NCI-H510A treated with DMSO at 0.1 percent for 48 hours (cell line): Measurements from ENCODE around the gene EMC6.
A peak's percentile ranks its signal among the peaks of the same experiment; 100 is the strongest.

ENCODE experiments used
- DNase-seq: peaks from one replicate; lab custom pipeline; 2025; lab: John Stamatoyannopoulos, UW

The EMC6 gene

DNA sequence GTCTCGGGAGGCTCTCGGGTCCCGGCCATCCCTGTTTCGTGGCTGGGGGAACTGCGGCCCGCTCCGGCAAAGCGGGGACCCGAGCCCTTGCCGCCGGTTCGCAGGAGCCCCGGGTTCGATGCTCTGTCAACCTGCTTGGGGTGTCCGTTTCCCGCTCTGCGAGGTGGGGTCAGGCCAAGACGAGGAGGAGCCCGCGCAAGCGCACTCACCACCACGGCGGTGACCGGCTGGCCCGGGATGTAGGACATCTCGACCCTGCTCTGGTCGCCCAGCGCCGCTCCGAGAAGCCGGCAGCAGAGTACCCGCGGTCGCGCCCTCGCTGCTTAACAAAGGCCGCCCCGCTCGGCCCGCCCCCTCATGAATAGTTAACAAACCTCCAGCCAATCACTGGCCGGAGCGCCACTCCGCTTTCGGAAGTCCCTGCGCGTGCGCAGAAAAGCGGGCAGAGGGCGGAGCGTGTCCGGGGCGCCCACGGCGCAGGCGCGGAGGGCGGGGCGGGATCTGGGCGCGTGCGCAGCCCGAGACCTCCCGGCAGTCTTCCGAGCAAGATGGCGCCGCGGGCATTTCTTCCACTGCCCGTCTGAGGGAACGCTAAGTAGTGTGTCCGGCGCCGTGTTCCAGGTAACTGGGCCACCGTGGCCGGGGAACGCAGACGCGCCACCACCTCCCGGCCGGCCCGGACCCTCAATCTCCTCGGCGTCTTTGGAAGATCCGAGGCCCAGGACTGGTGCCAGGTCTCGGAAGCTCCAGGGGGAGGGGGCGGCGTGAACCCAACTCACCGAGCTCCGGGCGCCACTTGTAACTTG, at the start of gene EMC6, which contains the start of gene TAX1BP3:
EMC6 (plus strand) TSS at position 534 of the 806 bp plus-strand sequence. CDS start 335 bp downstream, outside the sequence.
TAX1BP3 (minus strand) TSS at position 300 of the 806 bp plus-strand sequence; CDS start at position 248, 52 bp downstream.
- peak; percentile 91 for DNase-seq

DNA sequence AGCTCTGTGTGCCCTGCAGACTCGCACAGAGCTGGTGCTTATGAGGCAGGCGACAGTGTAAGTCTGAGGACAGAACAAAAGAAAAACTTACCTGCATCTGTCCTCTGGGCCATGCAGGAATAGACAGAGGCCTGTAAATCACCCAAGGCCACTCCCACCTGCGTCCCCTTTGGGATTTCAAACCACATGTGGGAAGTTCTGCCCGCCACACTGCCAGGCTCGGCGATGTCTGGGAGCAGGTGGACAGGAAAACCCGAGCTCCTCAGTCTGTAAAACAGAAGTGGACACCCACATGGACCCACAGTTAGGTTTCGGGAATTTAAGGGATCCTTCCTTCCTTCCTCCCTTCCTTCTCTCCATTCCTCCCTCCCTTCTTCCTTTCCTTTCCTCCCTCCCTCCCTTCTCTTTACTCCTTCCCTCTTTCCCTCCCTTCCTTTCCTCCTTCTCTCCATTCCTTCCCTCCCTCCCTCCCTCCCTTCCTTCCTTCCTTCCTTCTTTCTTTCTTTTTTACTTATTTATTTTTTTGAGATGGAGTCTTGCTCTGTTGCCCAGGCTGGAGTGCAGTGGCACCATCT, 47.4 kb upstream of the EMC6 start:
- no peak for DNase-seq

DNA sequence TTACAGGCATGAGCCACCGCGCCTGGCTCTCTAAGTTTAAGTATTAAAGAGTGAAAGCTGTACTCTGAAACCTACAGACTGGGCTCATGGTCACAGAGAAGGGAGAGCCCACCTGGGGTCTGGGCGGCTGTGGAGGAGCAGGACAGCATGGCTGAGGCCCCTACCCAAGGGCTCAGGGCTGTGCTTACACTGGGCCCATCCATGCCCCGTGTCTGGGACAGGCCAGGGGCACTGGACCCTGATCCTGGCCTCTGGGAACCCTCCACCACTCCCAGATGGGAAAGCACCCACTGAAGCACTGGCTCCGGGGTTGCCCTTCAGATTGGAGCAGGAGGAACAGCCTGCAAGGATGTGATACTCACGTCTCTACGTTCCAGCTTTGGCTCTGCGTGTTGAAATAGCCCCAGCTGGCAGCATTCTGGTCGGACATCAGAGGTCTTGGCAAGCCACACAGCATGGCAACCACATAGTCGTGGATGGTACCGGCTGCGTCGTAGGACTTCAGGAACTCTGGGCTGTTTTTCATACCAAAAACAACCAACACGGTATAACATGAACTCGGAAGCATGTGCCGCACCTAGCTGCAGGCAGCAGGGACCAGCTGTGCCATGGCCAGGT, 45.5 kb upstream of the EMC6 start:
- no peak for DNase-seq

DNA sequence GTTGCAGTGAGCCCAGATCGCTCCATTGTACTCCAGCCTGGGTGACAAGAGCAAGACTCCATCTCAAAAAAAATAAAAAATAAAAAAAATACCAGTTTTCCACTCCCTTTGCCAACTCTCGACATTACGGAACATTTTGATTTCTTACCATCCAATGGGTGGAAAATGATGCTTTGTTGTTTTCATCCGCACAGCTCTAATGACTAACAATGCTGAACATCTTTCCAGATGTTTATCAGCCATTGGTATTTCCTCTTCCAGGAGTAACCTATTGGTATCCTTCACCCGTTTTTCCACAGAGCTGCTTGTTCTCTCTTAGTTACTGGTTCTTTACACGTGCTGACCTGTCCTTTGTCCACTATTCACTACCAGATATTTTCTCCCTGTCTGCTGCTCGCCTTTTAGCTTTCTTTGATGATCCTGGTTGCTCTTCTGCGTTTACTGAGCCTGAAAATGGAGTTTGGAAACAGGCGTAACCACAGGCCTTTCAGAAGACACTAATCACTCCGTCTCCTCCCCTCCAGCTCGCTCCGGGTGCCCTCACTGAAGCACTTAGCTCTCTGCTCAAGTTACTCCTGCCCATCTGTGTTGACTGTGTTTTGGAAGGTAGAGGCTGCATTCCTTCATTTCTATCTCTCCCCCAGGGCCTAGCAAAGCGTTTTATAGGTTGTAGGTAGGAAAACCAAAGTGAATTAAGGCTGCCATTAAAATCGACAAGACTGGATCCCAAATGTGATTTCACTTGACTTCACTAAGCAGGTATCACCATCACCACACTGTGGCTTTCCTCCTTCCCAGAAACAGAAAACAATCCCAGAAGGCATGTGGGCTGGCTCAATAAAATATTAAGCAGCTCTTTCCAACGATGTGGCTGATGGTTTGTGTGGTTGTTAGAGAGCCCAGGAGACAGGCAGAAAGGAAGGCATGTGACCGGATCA, 41.5 kb upstream of the EMC6 start:
- no peak for DNase-seq

DNA sequence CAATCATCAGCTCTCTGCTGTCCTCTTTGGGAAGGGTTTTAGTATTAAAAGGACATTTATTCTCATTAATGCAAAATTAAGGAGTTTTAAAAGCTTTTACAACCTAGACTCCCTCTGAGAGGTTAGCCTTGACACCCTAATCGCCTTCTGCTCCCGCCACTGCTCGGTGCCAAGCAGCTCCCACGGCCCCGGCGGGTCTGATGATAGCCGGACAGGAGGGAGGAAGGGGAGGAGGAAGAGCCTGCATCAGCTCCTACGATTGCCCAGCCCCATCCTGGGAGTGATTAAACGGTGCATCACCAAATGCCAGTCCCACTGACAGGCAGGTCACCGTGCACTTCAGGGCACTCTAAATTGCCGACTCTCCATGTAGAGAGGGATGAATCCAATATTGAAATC, 40.8 kb upstream of the EMC6 start:
- no peak for DNase-seq

DNA sequence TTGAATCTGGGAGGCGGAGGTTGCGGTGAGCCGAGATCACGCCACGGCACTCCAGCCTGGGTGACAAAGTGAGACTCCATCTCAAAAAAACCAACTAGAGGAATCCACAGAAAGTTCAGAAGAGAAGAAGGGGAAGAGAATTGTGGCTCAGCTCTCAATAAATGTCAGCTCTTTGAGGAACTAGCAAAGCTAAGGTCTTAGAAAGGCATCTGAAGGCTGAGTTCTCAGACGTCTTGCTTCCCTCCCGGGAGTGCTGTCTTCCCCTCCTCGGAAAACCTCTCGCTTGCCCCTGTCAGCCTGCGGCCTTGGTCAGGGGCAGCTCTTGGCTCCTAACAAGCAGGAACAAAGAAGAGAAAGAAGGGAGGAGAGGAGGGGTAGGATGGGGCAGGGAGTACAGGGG, 37.8 kb upstream of the EMC6 start:
- DNase-seq: no peak

DNA sequence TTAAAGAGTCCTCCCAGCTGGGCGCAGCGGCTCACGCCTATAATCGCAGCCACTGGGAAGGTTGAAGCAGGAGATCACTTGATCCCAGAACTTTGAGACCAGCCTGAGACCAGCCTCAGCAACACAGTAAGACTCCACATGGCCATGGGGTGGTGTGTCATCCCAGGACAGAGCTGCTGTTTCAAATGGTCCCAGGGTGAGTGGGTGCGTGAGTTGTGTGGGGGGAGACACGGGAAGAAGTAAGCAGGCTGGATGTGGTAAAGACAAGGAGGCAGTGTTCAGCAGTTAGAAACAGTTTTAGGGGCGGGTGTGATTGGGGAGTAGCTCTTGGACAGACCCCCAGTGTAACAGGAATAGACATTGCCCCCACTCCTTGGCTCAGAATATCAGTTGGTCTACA, 36.3 kb upstream of the EMC6 start:
- no peak for DNase-seq

DNA sequence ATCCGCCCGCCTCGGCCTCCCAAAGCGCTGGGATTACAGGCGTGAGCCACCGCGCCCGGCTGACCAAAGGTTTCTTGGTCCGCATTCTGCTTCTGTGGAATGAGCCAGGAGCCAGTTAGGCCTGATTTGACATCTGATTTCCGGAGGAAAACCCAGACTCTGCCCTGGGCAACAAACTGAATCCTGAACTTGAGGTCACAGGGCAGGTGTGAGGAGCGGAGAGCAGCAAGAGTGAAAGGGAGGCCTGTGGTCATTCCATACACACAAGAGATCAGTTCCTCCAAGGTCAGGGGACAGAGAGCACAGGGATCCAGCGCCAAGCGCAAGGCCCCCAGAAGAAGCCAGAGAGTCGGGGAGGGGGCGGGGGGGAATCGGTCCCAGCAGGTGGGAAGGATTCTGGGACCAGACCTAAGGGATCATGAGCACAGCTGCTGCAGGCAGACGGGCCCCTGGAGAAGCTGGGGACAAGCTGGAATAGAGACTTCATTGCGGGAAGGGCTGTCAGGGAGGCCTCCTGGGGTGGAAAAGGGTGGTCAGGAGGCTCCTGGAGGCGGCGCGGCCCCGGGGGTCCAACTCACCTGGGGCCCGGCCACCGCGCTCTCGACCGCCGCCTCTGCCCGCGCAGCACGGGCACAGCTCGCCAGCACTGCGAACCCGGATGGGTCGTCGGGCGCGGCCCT, 33.0 kb upstream of the EMC6 start:
- no peak for DNase-seq

DNA sequence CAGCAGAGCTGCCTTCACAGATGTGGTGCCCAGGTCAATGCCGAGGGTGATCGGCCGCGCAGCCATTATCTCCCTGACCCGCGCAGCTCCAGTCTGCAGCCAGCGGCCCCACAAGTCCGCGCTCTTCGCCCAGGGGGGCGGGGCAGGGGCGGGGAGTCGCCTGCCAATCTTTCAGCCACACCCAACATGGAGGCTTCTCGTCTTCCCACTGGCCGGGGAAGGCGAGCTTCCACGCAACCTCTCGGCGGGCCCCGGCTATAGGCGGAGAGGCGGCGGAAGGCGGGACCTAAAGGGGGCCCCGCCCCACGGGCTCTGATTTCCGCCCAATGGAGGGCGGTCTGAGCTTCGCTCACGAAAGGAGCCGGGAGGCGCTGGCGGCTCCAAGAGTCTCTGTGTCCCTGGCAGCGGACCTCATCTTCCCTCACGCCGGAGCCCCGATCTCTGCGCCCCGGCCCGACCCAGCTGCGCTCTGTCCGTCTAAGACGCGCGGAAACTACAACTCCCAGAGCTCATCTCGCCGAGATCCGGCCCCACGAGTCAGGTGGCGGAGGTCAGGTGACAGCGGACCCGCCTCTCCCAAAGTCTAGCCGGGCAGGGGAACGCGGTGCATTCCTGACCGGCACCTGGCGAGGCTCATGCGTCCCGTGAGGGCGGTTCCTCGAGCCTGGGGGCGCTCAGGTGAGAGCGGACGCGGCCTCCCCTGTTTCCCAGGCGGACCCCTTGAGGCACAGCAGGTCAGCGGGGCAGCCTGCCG, 32.3 kb upstream of the EMC6 start, which contains the start of the genes CTNS and SHPK:
CTNS (plus strand) TSS at position 607 of the 754 bp plus-strand sequence. CDS start 3,447 bp downstream, outside the sequence.
SHPK (minus strand) TSS at position 97 of the 754 bp plus-strand sequence; CDS start at position 66, 31 bp downstream.
- peak; percentile 89 for DNase-seq

DNA sequence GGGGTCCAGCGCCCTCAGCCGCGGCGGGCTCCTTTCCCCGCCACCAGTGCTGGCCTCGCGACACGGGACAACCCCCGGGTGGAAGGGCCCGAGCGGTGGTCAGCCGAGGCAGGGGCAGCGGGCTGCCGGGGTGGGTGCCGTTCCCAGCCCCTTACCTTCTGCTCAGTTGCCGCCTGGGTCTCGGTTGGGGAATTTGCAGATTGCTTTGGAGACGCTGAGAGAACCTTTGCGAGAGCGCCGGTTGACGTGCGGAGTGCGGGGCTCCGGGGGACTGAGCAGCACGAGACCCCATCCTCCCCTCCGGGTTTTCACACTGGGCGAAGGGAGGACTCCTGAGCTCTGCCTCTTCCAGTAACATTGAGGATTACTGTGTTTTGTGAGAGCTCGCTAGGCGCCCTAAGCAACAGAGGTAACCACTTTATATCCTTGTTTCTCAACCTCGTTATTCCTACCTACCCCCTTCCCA, 31.7 kb upstream of the EMC6 start:
- no peak for DNase-seq

DNA sequence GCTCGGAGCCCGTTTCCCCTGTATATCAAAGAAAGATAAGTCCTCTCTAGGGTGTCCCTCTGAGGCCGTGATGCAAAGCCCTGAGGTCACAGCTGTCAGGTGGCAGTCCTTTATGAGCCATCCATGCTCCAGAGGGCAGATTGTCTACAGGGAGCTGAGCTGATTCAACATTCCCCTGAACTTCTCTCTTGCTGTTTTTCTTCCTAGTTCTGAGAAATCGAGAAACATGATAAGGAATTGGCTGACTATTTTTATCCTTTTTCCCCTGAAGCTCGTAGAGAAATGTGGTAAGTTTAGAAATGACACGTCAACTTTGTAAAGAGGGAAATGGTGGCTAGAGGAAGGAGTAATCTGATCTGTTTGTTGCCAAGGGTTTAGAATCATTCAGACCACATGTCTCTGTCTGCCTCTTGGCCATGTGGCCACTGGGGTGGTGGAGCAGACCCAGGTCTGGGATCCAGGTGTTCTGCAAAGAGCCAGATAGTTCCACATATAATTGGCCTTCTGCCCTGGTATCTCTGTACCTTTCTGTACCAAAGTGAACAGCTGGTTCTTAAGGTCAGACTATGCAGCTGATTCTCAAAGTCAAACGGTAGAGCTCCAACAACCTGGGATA, 28.5 kb upstream of the EMC6 start:
- DNase-seq: peak; percentile 10

DNA sequence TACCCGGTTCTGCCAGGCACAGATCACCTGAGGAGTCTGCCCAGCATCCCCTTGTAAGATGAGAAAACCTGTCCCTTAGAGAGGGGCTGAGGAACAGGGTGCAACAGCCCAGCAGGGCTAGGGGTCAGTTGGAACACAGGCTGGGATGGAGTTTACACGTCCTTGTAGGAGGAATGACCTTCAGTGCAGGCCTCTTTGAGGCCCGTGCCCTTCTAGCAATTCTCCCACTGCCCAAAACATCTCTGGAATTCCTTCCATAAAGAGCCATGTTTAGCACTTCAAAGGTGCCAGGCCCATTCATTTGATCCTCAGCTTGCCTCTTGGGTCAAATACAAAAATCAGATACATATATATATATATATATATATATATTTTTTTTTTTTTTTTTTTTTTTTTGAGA, 27.6 kb upstream of the EMC6 start:
- no peak for DNase-seq

DNA sequence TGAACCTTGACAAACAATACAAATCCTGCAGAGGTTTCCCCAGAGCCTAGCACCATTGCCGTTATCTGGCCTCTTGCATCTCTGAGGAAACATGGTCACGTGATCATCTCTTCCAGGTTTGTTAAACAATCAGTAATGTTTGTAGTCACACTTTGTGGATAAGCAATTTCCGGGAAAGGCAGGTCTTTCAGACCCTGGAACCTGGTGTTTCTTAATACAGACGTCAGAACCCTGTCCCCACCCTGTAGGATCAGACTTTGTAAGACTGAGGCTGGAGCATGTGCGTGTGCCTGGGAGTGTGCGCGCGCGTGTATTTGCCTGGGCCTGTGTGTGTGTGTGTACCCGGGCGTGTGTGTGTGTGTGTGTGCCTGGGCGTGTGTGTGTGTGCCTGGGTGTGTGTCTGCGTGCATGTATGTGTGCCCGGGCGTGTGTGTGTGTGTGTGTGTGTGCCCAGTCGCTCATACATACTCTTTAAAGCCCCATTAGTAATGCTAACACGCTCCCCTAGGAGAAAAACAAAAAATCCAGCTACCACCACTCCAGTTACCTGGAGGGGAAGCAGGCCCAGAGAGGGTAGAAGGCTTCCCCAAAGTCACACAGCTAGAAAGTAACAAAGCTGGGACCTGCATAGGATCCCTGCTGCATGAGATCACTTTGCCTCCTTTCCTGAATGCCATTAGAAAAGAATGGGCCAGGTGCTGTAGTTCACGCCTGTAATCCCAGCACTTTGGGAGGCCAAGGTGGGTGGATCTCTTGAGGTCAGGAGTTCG, 26.7 kb upstream of the EMC6 start:
- no peak for DNase-seq

DNA sequence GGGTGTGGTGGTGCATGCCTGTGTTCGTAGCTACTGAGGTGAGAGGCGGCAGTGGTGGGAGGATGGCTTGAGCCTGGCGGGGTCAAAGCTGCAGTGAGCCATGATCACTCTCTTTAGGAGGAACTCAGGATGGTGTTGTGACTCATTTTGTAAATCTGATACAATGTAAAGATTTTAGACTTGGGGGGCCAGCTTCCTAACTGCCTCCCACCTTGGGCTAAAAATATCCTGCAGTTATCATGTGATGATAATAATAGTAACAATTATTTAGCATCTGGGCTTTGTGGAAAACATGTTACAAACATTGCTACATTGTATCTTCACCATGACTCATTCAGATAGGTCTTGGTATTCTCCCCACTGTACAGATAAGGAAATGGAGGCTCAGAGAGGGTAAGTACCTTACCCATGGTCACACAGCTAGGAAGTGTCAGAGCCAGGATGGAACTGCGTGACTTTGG, 24.7 kb upstream of the EMC6 start:
- DNase-seq: no peak

DNA sequence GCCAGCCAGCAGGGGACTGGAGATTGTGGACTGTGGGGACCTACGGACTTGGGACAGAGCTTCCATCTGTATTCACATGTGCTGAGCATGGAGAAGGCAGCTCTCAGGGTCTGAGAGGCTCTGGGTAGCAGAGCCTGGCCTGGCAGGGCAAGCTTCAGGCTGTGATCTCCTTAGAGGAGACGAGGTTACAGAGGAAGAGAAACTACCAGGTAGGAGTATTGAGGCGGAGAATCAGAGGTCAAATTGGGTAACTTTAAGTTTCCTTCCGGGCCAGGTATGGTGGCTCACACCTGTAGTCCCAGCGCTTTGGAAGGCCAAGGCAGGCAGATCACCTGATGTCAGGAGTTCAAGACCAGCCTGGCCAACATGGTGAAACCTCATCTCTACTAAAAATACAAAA, 23.3 kb upstream of the EMC6 start:
- DNase-seq: no peak

DNA sequence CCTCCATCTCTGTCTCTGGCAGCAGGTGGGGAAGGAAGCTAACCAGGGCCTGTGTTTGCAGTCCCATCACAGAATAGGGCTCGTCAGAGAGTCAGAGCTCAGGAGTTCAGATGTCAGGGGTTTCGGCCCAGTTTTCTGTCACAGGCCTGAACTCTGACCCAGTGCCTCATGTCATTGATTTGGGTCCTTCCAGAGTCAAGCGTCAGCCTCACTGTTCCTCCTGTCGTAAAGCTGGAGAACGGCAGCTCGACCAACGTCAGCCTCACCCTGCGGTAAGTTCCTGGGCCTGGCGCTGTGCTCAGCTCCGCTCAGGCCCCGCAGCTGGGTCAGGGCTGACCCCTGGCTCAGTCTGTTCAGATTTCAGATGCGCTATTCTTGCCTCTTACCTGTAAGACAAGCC, 21.4 kb upstream of the EMC6 start:
- DNase-seq: no peak

DNA sequence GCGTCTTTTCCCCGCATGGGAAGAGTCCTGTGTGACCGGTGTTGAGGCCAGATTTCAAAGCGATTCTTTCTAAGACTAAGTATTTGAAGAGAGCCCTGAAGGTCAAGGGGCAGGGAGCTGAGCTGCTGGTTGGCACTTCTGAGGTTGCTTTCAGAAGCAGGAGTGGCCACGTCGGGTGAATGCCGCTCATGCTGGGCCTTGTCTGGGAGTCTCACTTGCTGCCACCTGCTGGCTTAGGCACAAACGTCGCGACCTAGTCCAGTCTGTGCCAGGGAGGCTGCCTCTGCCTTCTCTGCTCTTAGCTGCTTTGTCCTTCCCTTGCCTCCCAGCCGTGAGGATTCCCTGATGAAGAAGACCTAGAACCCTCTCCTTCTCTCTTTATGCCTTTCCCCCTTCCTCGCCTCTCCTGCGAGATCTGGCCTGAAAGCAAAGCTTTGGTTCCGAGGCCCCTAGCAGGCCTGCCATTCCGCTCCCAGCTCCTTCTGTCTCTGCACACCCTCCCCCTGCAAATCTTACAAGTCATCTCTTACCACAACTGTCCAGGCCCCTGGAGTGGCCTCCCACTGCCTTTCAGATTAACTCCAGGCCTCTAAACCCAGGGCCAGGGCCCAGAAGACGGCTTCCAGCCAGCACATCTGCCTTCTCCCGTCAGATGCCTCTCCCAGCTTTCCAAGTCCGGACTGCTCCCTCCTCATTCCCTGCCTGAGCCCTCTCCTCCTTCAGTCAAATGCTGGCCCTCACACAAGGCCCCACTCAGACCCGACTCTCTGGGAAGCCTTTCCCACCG, 20.6 kb upstream of the EMC6 start:
- DNase-seq: peak; percentile 18

DNA sequence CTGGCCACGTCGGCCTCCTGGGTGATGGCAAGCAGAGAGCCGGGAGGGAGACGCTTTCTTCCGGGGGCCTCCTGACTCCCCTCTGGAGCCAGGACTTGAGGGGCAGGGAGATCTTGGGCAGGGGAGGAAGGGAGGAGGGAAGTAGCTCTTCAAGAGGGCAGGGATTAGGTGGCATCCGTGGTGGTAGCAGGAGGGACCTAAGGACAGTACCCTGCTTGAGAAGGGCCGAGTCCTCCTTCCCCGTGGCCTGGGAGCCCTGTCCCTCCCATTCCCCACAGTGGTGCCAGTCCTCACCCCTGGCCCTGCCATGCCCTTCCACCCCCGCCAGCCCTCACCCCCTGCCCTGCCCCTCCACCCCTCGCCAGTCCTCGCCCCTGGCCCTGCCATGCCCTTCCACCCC, 12.8 kb upstream of the EMC6 start:
- DNase-seq: no peak
